PC-9 (cell line): ENCODE results near the gene SGPL1. TPM values are rescaled to one million over a fixed set of nuclear protein-coding genes. Genes with fewer than 3 reads are reported as not detected.

Experiments used
- BruUV-seq: library from RNA; stranded (reverse); fragments of 400-500 nt; replicated peaks from 2 replicates; lab custom pipeline; 2021; lab: Mats Ljungman, UMichigan
- CTCF ChIA-PET: fragments of 300-600 bp; sonication (Branson Sonifier 250); formaldehyde crosslinking; loops from one replicate; lab custom pipeline; 2022; ENCODE audit warnings: antibody characterized with exemption; lab: Charles Lee
- POLR2A ChIA-PET: fragments of 300-600 bp; sonication (Branson Sonifier 250); formaldehyde crosslinking; loops from one replicate; lab custom pipeline; 2022; ENCODE audit warnings: antibody characterized with exemption; ENCODE audit not compliant: unreplicated experiment; lab: Charles Lee
- DNase-seq, 2 experiments: peaks; one replicate each; pipeline versions ENCODE4 v3.0.0 to v3.0.0-alpha.2; 2015 to 2022; ENCODE audit warnings: mixed read lengths in 1 of 2
- H2AFZ ChIP-seq: fragments of 200-600 bp; sonication (generic); 2 replicates; pipeline ENCODE4 v1.8.1; 2017; ENCODE audit warnings: antibody characterized with exemption
- H3F3A ChIP-seq: fragments of 200-600 bp; sonication (generic); 2 replicates; pipeline ENCODE4 v1.8.1; 2017; ENCODE audit warnings: antibody characterized with exemption, mild to moderate bottlenecking, low read depth; ENCODE audit not compliant: insufficient read depth
- H3K27ac ChIP-seq: fragments of 200-600 bp; sonication (generic); 2 replicates; pipeline ENCODE4 v1.6.1; 2016; ENCODE audit warnings: mixed run types
- H3K27me3 ChIP-seq: fragments of 200-600 bp; sonication (generic); 2 replicates; pipeline ENCODE4 v1.6.1; 2016; ENCODE audit warnings: low read depth, mixed run types; ENCODE audit not compliant: insufficient read depth
- H3K36me3 ChIP-seq: fragments of 200-600 bp; sonication (generic); 2 replicates; pipeline ENCODE4 v1.6.1; 2016; ENCODE audit warnings: low read depth, mixed run types
- H3K4me1 ChIP-seq: fragments of 200-600 bp; sonication (generic); replicated peaks from 2 replicates; pipeline ENCODE4 v1.6.1; 2016; ENCODE audit warnings: mixed run types; ENCODE audit not compliant: insufficient read depth
- H3K4me2 ChIP-seq: fragments of 200-600 bp; sonication (generic); 2 replicates; pipeline ENCODE4 v1.6.1; 2017; ENCODE audit warnings: mixed run types
- H3K4me3 ChIP-seq: fragments of 200-600 bp; sonication (generic); 2 replicates; pipeline ENCODE4 v1.6.1; 2016; ENCODE audit warnings: mixed run types
- H3K79me2 ChIP-seq: fragments of 200-600 bp; sonication (generic); 2 replicates; pipeline ENCODE4 v1.6.1; 2017; ENCODE audit warnings: low read depth, mixed run types
- H3K9me2 ChIP-seq: fragments of 200-600 bp; sonication (generic); 2 replicates; pipeline ENCODE4 v1.8.1; 2017; ENCODE audit warnings: mild to moderate bottlenecking; ENCODE audit not compliant: insufficient read depth
- H3K9me3 ChIP-seq: fragments of 200-600 bp; sonication (generic); 2 replicates; pipeline ENCODE4 v1.8.1; 2016; ENCODE audit warnings: low read depth; ENCODE audit not compliant: insufficient read depth
- H4K20me1 ChIP-seq: fragments of 200-600 bp; sonication (generic); 2 replicates; pipeline ENCODE4 v1.8.1; 2017; ENCODE audit not compliant: insufficient read depth
- EZH2 ChIP-seq: fragments of 200-600 bp; sonication (generic); IDR thresholded peaks from 2 replicates; pipeline ENCODE4 v1.8.0; 2017; ENCODE audit warnings: antibody characterized with exemption, low read depth
- intact Hi-C: fragments of 100-400 bp; cut with micrococcal nuclease; formaldehyde crosslinking; loops from one replicate; pipeline ENCODE4 v1.10.0; 2022; ENCODE audit not compliant: unreplicated experiment
- total RNA-seq: library from RNA; stranded (reverse); gene quantifications from 2 replicates; pipeline ENCODE4 v1.2.3, GENCODE V29; 2021
- TF ChIP-seq, protein P1 (sequence below): fragments of 200-600 bp; sonication (generic); conservative IDR thresholded peaks from 2 replicates; pipeline ENCODE4 v1.6.1; 2017; ENCODE audit warnings: mixed run types, antibody characterized with exemption, mild to moderate bottlenecking, moderate library complexity

SGPL1 gene
- total RNA-seq, 1 experiment from 2014 or later: 96.9 TPM

DNA sequence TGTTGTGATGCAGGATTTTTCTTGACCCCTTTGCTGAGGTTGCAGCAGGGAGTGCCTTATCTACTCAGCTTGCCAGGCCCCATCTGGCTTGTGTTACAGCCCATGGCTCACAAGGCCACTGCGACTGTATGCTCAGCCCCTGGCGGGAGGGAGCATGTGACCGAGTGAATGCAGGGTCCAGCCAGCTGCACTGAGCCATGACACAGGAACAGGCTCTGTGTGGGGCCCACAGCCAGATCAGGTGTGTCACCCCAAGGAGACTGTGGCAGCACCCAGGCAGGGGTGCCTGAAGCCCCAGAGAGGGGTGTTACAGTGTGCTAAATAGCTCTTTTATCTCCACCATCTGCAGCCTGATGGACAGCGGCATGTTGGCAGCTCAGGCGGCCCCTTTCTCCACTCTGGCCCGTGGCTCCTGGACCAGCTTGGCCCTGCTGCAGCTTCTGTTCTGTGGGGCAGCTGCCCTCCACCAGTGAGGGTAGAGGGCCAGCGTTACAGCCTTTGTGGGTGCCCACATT, 75.2 kb downstream of the SGPL1 start:
- no peak for TF ChIP-seq EZH2
- TF ChIP-seq, protein P1, sequence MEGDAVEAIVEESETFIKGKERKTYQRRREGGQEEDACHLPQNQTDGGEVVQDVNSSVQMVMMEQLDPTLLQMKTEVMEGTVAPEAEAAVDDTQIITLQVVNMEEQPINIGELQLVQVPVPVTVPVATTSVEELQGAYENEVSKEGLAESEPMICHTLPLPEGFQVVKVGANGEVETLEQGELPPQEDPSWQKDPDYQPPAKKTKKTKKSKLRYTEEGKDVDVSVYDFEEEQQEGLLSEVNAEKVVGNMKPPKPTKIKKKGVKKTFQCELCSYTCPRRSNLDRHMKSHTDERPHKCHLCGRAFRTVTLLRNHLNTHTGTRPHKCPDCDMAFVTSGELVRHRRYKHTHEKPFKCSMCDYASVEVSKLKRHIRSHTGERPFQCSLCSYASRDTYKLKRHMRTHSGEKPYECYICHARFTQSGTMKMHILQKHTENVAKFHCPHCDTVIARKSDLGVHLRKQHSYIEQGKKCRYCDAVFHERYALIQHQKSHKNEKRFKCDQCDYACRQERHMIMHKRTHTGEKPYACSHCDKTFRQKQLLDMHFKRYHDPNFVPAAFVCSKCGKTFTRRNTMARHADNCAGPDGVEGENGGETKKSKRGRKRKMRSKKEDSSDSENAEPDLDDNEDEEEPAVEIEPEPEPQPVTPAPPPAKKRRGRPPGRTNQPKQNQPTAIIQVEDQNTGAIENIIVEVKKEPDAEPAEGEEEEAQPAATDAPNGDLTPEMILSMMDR: no peak
- no peaks in the 10 kb centered on the region for H3K27me3 ChIP-seq
- H3K4me3 ChIP-seq: no peak overlapping the region
- DNase-seq: no peak
- H3K9me3 ChIP-seq: no peaks in the 10 kb centered on the region
- BruUV-seq: no TSS peak
- intact Hi-C loops: no loop called here
- no peak overlapping the region for H3K4me2 ChIP-seq
- H4K20me1 ChIP-seq: no peaks in the 10 kb centered on the region
- peaks cover 16% of the 10 kb centered on the region; the same call in 1 of the 2 replicates for H3F3A ChIP-seq
- CTCF ChIA-PET: interaction anchor here (0.6 kb wide), 1 partner anchor 212 kb away, joined by 3 read pairs; no protein-coding TSS in a partner anchor
- H3K9me2 ChIP-seq: no peaks in the 10 kb centered on the region
- H3K36me3 ChIP-seq: no peaks in the 10 kb centered on the region
- H3K79me2 ChIP-seq: peaks cover 23% of the 10 kb centered on the region; the same call in 1 of the 2 replicates
- H2AFZ ChIP-seq: no peak overlapping the region
- peaks cover 17% of the 10 kb centered on the region for H3K4me1 ChIP-seq
- no peak overlapping the region for H3K27ac ChIP-seq
- POLR2A ChIA-PET: no interaction called here

DNA sequence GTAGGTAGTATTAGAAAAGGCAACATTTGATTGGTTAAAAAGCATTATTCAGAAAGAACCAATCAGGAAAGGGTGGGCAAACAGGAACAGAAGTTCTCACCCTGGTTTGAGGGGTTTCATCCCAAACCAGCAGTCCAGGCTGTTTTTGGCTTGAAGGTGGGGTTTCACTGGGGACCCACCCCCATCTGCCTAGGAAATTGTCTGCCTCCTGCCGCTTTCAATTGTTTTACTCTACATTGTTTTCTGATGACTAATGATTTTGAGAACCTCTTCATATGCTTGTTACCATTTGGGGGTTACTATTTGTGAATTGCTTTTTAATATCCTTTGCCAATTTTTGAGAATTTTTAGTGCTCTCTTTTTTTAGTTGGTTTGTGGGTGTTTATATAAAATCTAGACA, 75.9 kb downstream of the SGPL1 start:
- Histone ChIP-seq H3K27ac (no peak overlapping the region), H4K20me1 (no peaks in the 10 kb centered on the region), H3K4me3 (no peak overlapping the region), H3K9me3 (no peaks in the 10 kb centered on the region), H3K4me1 (peaks cover 17% of the 10 kb centered on the region), H3K9me2 (no peaks in the 10 kb centered on the region), H3K4me2 (no peak overlapping the region), H2AFZ (no peak overlapping the region), H3K36me3 (no peaks in the 10 kb centered on the region), H3K27me3 (no peaks in the 10 kb centered on the region), H3F3A (peaks cover 16% of the 10 kb centered on the region; the same call in 1 of the 2 replicates), H3K79me2 (peaks cover 22% of the 10 kb centered on the region; the same call in 1 of the 2 replicates)
- intact Hi-C loops: no loop called here
- TF ChIP-seq, protein P1: no peak
- TF ChIP-seq EZH2: no peak
- ChIA-PET POLR2A (no interaction called here), CTCF (no interaction called here)
- BruUV-seq: no TSS peak
- DNase-seq: no peak

DNA sequence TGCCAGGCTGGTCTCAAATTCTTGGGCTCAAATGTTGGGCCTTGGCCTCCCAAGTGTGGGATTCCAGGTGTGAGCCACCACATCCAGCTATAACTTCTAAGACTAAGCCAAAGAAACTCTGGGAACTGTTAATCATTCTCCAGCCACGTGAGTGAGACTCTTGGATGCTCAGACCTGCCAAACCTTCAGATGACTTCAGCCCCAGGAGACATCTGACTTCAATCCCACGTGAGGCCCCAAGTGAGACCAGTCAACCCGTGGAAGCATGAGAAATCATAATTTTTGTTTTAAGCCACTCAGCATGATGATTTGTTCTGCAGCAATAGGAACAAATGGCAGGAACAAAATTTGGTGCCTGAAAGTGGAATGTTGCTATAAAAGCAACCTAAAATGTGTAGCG, 76.9 kb downstream of the SGPL1 start:
- BruUV-seq: no TSS peak
- H3K9me3 ChIP-seq: no peaks in the 10 kb centered on the region
- ChIA-PET POLR2A (interaction anchor here (0.7 kb wide), 1 partner anchor 20 kb away, joined by 3 read pairs; no protein-coding TSS in a partner anchor), CTCF (no interaction called here)
- intact Hi-C loops: no loop called here
- no peak overlapping the region for H3K4me3 ChIP-seq
- no peaks in the 10 kb centered on the region for H3K27me3 ChIP-seq
- H2AFZ ChIP-seq: no peak overlapping the region
- no peak for TF ChIP-seq EZH2
- TF ChIP-seq, protein P1: no peak
- H3K4me1 ChIP-seq: peaks cover 17% of the 10 kb centered on the region
- no peaks in the 10 kb centered on the region for H3K9me2 ChIP-seq
- H3K27ac ChIP-seq: no peak overlapping the region
- peaks cover 12% of the 10 kb centered on the region; the same call in 1 of the 2 replicates for H3K79me2 ChIP-seq
- no peaks in the 10 kb centered on the region for H3K36me3 ChIP-seq
- H3K4me2 ChIP-seq: no peak overlapping the region
- no peak for DNase-seq
- H4K20me1 ChIP-seq: no peaks in the 10 kb centered on the region
- peaks cover 6% of the 10 kb centered on the region; the same call in 1 of the 2 replicates for H3F3A ChIP-seq
